PC-9 (cell line): Measurements from ENCODE around the gene RASGRP2.

Source experiments
- EZH2 ChIP-seq: fragments of 200-600 bp; sonication (generic); IDR thresholded peaks from 2 replicates; pipeline ENCODE4 v1.8.0; 2017; ENCODE audit warnings: antibody characterized with exemption, low read depth
- TF ChIP-seq, protein P1 (sequence below): fragments of 200-600 bp; sonication (generic); conservative IDR thresholded peaks from 2 replicates; pipeline ENCODE4 v1.6.1; 2017; ENCODE audit warnings: mixed run types, antibody characterized with exemption, mild to moderate bottlenecking, moderate library complexity

DNA sequence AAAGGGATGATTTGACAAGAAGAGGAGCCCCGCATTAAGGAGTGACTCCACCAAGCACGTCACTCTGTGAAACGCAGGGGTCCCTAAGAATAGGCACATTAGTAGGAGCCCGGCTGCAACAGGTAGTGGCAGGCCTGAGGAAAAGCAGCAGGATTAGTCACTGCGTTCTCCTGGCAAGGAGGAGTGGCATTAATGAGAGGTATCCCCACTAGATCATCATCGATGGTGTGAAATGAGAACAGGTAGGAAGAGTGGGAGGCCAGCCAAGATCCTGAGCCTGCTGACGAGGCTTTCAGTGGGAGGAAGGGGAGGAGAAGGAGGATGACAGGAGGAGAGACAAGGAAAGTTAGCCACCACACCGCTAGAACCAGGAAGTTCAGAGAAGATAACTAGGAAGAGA, 59.6 kb downstream of the RASGRP2 start:
- TF ChIP-seq, protein P1, sequence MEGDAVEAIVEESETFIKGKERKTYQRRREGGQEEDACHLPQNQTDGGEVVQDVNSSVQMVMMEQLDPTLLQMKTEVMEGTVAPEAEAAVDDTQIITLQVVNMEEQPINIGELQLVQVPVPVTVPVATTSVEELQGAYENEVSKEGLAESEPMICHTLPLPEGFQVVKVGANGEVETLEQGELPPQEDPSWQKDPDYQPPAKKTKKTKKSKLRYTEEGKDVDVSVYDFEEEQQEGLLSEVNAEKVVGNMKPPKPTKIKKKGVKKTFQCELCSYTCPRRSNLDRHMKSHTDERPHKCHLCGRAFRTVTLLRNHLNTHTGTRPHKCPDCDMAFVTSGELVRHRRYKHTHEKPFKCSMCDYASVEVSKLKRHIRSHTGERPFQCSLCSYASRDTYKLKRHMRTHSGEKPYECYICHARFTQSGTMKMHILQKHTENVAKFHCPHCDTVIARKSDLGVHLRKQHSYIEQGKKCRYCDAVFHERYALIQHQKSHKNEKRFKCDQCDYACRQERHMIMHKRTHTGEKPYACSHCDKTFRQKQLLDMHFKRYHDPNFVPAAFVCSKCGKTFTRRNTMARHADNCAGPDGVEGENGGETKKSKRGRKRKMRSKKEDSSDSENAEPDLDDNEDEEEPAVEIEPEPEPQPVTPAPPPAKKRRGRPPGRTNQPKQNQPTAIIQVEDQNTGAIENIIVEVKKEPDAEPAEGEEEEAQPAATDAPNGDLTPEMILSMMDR: no peak
- TF ChIP-seq EZH2: no peak
